GM18519 (cell line): Measurements from ENCODE around the gene FREM1.

Experiments
- ATAC-seq: cut with Tn5 transposase; IDR thresholded peaks from one replicate; pipeline ENCODE4 v1.9.1; 2021; ENCODE audit warnings: mild to moderate bottlenecking, moderate library complexity; ENCODE audit not compliant: unreplicated experiment, low FRiP score

The FREM1 gene

GRCh38 chr9:14883310-14883944 lies 26.8 kb downstream of the FREM1 start:
- no peak for ATAC-seq

- no peak for ATAC-seq
These were observed 28.1 kb downstream of the FREM1 start for GRCh38 chr9:14882090-14882489.

- ATAC-seq, result no peak
These were observed 29.2 kb downstream of the FREM1 start for GRCh38 chr9:14881006-14881405.

- ATAC-seq, result no peak
These were observed 40.1 kb downstream of the FREM1 start for GRCh38 chr9:14870090-14870489.

- no peak for ATAC-seq
These were observed 40.6 kb downstream of the FREM1 start for GRCh38 chr9:14869671-14870070.

- ATAC-seq, result no peak
These were observed 41.2 kb downstream of the FREM1 start for GRCh38 chr9:14868772-14869583.

GRCh38 chr9:14868418-14868771 lies 41.8 kb downstream of the FREM1 start:
- ATAC-seq, result no peak

- no peak for ATAC-seq
These were observed 44.0 kb downstream of the FREM1 start for GRCh38 chr9:14866200-14866749.

- no peak for ATAC-seq
These were observed 45.9 kb downstream of the FREM1 start for GRCh38 chr9:14864309-14864708.

GRCh38 chr9:14863402-14863801 lies 46.8 kb downstream of the FREM1 start:
- ATAC-seq, result no peak

- ATAC-seq, result no peak
These were observed 52.6 kb downstream of the FREM1 start for GRCh38 chr9:14857449-14858305.

- no peak for ATAC-seq
These were observed 60.4 kb downstream of the FREM1 start for GRCh38 chr9:14849851-14850250.

GRCh38 chr9:14849296-14849695 lies 60.9 kb downstream of the FREM1 start:
- ATAC-seq, result no peak

- peak; percentile 97 for ATAC-seq
These were observed 63.3 kb downstream of the FREM1 start for GRCh38 chr9:14846871-14847311.

- ATAC-seq, result no peak
These were observed 67.1 kb downstream of the FREM1 start for GRCh38 chr9:14843163-14843562.

GRCh38 chr9:14842269-14842668 lies 68.0 kb downstream of the FREM1 start:
- no peak for ATAC-seq

- ATAC-seq, result no peak
These were observed 71.5 kb downstream of the FREM1 start for GRCh38 chr9:14838701-14839100.

- no peak for ATAC-seq
These were observed 73.3 kb downstream of the FREM1 start for GRCh38 chr9:14836885-14837284.

GRCh38 chr9:14831661-14832060 lies 78.6 kb downstream of the FREM1 start:
- ATAC-seq, result no peak

GRCh38 chr9:14831074-14831473 lies 79.2 kb downstream of the FREM1 start:
- no peak for ATAC-seq

GRCh38 chr9:14830057-14830456 lies 80.2 kb downstream of the FREM1 start:
- no peak for ATAC-seq
